ENCODE data around the gene OR2M4. TPM values are rescaled to one million over a fixed set of nuclear protein-coding genes. Genes with fewer than 3 reads are reported as not detected.

The OR2M4 gene, protein sequence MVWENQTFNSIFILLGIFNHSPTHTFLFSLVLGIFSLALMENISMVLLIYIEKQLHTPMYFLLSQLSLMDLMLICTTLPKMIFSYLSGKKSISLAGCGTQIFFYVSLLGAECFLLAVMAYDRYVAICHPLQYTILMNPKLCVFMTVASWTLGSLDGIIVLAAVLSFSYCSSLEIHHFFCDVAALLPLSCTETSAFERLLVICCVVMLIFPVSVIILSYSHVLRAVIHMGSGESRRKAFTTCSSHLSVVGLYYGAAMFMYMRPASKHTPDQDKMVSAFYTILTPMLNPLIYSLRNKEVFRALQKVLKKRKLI
- total RNA-seq (not detected), total RNA-seq (0 to 0.14 (median 0) reads per million in 172 experiments)
- polyA plus RNA-seq (2013, experiment 1 of 2) = not detected
- not detected for polyA plus RNA-seq (2013, experiment 2 of 2)

- no peaks in the 10 kb centered on the region for H3K36me3 Mint-ChIP-seq (ENCODE audit: low read depth)
- H3K27me3 Mint-ChIP-seq = peaks cover 14% of the 10 kb centered on the region
- H3K4me1 Mint-ChIP-seq (ENCODE audit: low read depth) = no peaks in the 10 kb centered on the region
- peaks cover 0 to 10% of the 10 kb centered on the region in 2 experiments for H3K9me3 ChIP-seq (ENCODE audit: control insufficient read depth in 1 of 2, insufficient read depth in 1 of 2, low read length in 2 of 2)
- H3K36me3 ChIP-seq (ENCODE audit: insufficient read depth, low read length) = no peaks in the 10 kb centered on the region
- no peaks in the 10 kb centered on the region for H3K4me1 ChIP-seq (ENCODE audit: insufficient read depth, low read length)
- intact Hi-C loops (cut with DNase I, micrococcal nuclease) = no loop called here
- no peak within 1 kb of the TSS for H3K4me3 Mint-ChIP-seq
- TF ChIP-seq, protein P1, sequence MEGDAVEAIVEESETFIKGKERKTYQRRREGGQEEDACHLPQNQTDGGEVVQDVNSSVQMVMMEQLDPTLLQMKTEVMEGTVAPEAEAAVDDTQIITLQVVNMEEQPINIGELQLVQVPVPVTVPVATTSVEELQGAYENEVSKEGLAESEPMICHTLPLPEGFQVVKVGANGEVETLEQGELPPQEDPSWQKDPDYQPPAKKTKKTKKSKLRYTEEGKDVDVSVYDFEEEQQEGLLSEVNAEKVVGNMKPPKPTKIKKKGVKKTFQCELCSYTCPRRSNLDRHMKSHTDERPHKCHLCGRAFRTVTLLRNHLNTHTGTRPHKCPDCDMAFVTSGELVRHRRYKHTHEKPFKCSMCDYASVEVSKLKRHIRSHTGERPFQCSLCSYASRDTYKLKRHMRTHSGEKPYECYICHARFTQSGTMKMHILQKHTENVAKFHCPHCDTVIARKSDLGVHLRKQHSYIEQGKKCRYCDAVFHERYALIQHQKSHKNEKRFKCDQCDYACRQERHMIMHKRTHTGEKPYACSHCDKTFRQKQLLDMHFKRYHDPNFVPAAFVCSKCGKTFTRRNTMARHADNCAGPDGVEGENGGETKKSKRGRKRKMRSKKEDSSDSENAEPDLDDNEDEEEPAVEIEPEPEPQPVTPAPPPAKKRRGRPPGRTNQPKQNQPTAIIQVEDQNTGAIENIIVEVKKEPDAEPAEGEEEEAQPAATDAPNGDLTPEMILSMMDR (IDR thresholded peaks at IDR 0.05) = no peak
- H3K27me3 ChIP-seq (ENCODE audit: control insufficient read depth in 1 of 2, insufficient read depth in 2 of 2, low read length in 2 of 2) = no peaks in the 10 kb centered on the region
- no peak within 1 kb of the TSS for H3K27ac ChIP-seq (ENCODE audit: low read depth in 1 of 2, low read length in 2 of 2)
- H3K4me3 ChIP-seq (ENCODE audit: low read length) = no peak within 1 kb of the TSS
- CTCF ChIA-PET = no interaction called here
- DNase-seq (no peak), ATAC-seq (ENCODE audit: poor library complexity) (no peak)
- peaks cover 4% of the 10 kb centered on the region for H3K9me3 Mint-ChIP-seq
- POLR2A ChIA-PET = no interaction called here
- H3K27ac Mint-ChIP-seq = no peak within 1 kb of the TSS
Measured at GRCh38 chr1:248231117-248231516, at the start of gene OR2M4. Gene OR2M4, plus strand, starts transcription at chr1:248231417. Its CDS starts 7,512 bp downstream, at chr1:248238929.

DNA sequence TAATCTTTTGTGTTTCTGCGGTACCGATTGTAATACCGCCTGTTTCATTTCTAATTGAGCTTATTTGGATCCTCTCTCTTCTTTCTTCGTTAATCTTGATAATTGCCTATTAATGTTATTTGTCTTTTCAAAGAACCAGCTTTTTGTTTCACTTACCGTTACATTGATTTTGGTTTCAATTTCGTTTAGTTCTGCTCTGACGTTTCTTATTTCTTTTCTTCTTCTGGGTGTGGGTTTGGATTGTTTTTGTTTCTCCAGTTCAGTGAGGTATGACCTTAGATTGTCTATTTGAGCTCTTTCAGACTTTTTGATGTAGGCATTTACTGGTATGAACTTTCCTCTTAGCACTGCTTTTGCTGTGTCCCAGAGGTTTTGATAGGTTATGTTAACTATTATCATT lies 47.2 kb upstream of the OR2M4 start:
- ATAC-seq (ENCODE audit: poor library complexity) = no peak
- intact Hi-C loops (cut with DNase I, micrococcal nuclease) = no loop called here
- Histone ChIP-seq H3K4me1 (ENCODE audit: insufficient read depth, low read length) (no peaks in the 10 kb centered on the region), H3K27me3 (ENCODE audit: control insufficient read depth in 1 of 2, insufficient read depth in 2 of 2, low read length in 2 of 2) (no peaks in the 10 kb centered on the region), H3K27ac (ENCODE audit: low read depth in 1 of 2, low read length in 2 of 2) (no peak overlapping the region), H3K36me3 (ENCODE audit: insufficient read depth, low read length) (no peaks in the 10 kb centered on the region), H3K9me3 (ENCODE audit: control insufficient read depth in 1 of 2, insufficient read depth in 1 of 2, low read length in 2 of 2) (peaks cover 0 to 10% of the 10 kb centered on the region in 2 experiments), H3K4me3 (ENCODE audit: low read length) (no peak overlapping the region)
- DNase-seq = no peak
- CTCF ChIA-PET = no interaction called here
- no peak overlapping the region for H3K4me3 Mint-ChIP-seq
- no peaks in the 10 kb centered on the region for H3K36me3 Mint-ChIP-seq (ENCODE audit: low read depth)
- POLR2A ChIA-PET = no interaction called here
- H3K9me3 Mint-ChIP-seq = peaks cover 6% of the 10 kb centered on the region
- H3K27ac Mint-ChIP-seq = no peak overlapping the region
- no peaks in the 10 kb centered on the region for H3K4me1 Mint-ChIP-seq (ENCODE audit: low read depth)
- peaks cover 9% of the 10 kb centered on the region for H3K27me3 Mint-ChIP-seq
- TF ChIP-seq, protein P1 (IDR thresholded peaks at IDR 0.05) = no peak

- peaks cover 9% of the 10 kb centered on the region for H3K27me3 Mint-ChIP-seq
- no peak for DNase-seq
- ChIA-PET CTCF (no interaction called here), POLR2A (no interaction called here)
- Histone ChIP-seq H3K27ac (ENCODE audit: low read depth in 1 of 2, low read length in 2 of 2) (no peak overlapping the region), H3K4me3 (ENCODE audit: low read length) (no peak overlapping the region), H3K9me3 (ENCODE audit: control insufficient read depth in 1 of 2, insufficient read depth in 1 of 2, low read length in 2 of 2) (peaks cover 0 to 16% of the 10 kb centered on the region in 2 experiments), H3K27me3 (ENCODE audit: control insufficient read depth in 1 of 2, insufficient read depth in 2 of 2, low read length in 2 of 2) (no peaks in the 10 kb centered on the region), H3K36me3 (ENCODE audit: insufficient read depth, low read length) (no peaks in the 10 kb centered on the region), H3K4me1 (ENCODE audit: insufficient read depth, low read length) (no peaks in the 10 kb centered on the region)
- intact Hi-C loops (cut with DNase I, micrococcal nuclease) = no loop called here
- no peak overlapping the region for H3K4me3 Mint-ChIP-seq
- TF ChIP-seq, protein P1 (IDR thresholded peaks at IDR 0.05) = no peak
- no peak for ATAC-seq (ENCODE audit: poor library complexity)
- H3K27ac Mint-ChIP-seq = no peak overlapping the region
- no peaks in the 10 kb centered on the region for H3K36me3 Mint-ChIP-seq (ENCODE audit: low read depth)
- H3K4me1 Mint-ChIP-seq (ENCODE audit: low read depth) = no peaks in the 10 kb centered on the region
- H3K9me3 Mint-ChIP-seq = peaks cover 9% of the 10 kb centered on the region
Measured at GRCh38 chr1:248187363-248187762, 43.9 kb upstream of the OR2M4 start.
